A549 (cell line): Measurements from ENCODE around the gene MARCHF4. TPM values are rescaled to one million over a fixed set of nuclear protein-coding genes. Genes with fewer than 3 reads are reported as not detected.

ENCODE experiments used
- polyA plus RNA-seq, 4 experiments: library from polyadenylated mRNA; depleted of rRNA in 3 of 4; stranded (reverse); fragments of >200 nt; fragmentation: RNase III in 1 of 4; extraction: RNeasy Plus Mini Kit Qiagen cat#74134 plus additional on column Dnase treatment in 1 of 4; gene quantifications; 2 replicates in 3 of 4; 3 replicates in 1 of 4; pipeline ENCODE4 v1.2.3, GENCODE V29; 2011 to 2017
- small RNA-seq, 6 experiments: library from RNA; depleted of rRNA; stranded (forward); fragments of <200 nt; gene quantifications; one replicate each; pipeline ENCODE3, GENCODE V24; 2012

Gene MARCHF4
- polyA plus RNA-seq, 2 of the 4 experiments (the other 2 are of a cell fraction), result 1.7 to 9.1 TPM

Small RNA genes within 50 kb of the gene (small RNA-seq; reads per million reads assigned to genes)
- gene RF00019, result 0 reads per million in 6 experiments

Other genes starting within 250 kb of the MARCHF4 start
- gene SMARCAL1, start 40.0 kb upstream of the MARCHF4 start, polyA plus RNA-seq (2011; rRNA removed), result 28.7 and 32.2 TPM in 2 replicates
- gene SMARCAL1, start 40.0 kb upstream of the MARCHF4 start, polyA plus RNA-seq (2017; fragmentation: RNase III; extraction: RNeasy Plus Mini Kit Qiagen cat#74134 plus additional on column Dnase treatment), result 15.3 to 18.4 TPM (median 16.8 TPM) in 3 replicates
- 4,046 and 4,130 TPM in 2 replicates for gene RPL37A, start 126.4 kb upstream of the MARCHF4 start, polyA plus RNA-seq (2011; rRNA removed)
- gene RPL37A, start 126.4 kb upstream of the MARCHF4 start, polyA plus RNA-seq (2017; fragmentation: RNase III; extraction: RNeasy Plus Mini Kit Qiagen cat#74134 plus additional on column Dnase treatment), result 4,215 to 4,381 TPM (median 4,330 TPM) in 3 replicates